Spleen (tissue), 7 donors: ENCODE measurements around the gene PIP5K1B.

Experiments
- CTCF ChIP-seq, 11 experiments: fragments of 200-600 bp in 7 of 11; fragments of 450-650 bp in 4 of 11; sonication (generic) in 4 of 11; IDR thresholded peaks in 8 of 11; conservative IDR thresholded peaks in 3 of 11; 1 replicate in 7 of 11; 2 replicates in 4 of 11; pipeline versions ENCODE4 v1.4.0 to v1.8.0; 2016 to 2021; ENCODE audit warnings: antibody characterized with exemption in 11 of 11, inconsistent platforms in 4 of 11, mild to moderate bottlenecking in 1 of 11
- POLR2A ChIP-seq, 3 donors: fragments of 450-650 bp; IDR thresholded peaks; one replicate each; pipeline ENCODE4 v1.5.1; 2017; ENCODE audit warnings: antibody characterized with exemption in 3 of 3, mild to moderate bottlenecking in 1 of 3
- POLR2AphosphoS5 ChIP-seq, 3 donors: sonication (generic); formaldehyde crosslinking; IDR thresholded peaks; one replicate each; pipeline ENCODE4 v1.5.1; 2017; ENCODE audit warnings: antibody characterized with exemption in 3 of 3
- donor health status: DM: no; HTN: no; CAD: no; lungs with moderate emphysema.
- donor health status: DM: no; HTN: no; CAD: no.
- donor health status: DM: no; HTN: no; CAD: no.

GRCh38 chr9:68860419-68860818, 155.4 kb downstream of the PIP5K1B start:
- no peak for TF ChIP-seq CTCF (IDR thresholded peaks at IDR 0.05 in 8 of 11, conservative IDR thresholded peaks at IDR 0.05 in 3 of 11)
- no peak for TF ChIP-seq POLR2A (IDR thresholded peaks at IDR 0.05)
- TF ChIP-seq POLR2AphosphoS5 (IDR thresholded peaks at IDR 0.05): no peak
